Measurements from ENCODE around the gene AHCYL2. TPM values are rescaled to one million over a fixed set of nuclear protein-coding genes. Genes with fewer than 3 reads are reported as not detected.

AHCYL2 gene
- total and polyA plus RNA-seq, 2 of the 8 experiments (the other 6 are each of a cell fraction or from before 2014, with no cell fraction given): 20.7 to 25.4 TPM

DNA sequence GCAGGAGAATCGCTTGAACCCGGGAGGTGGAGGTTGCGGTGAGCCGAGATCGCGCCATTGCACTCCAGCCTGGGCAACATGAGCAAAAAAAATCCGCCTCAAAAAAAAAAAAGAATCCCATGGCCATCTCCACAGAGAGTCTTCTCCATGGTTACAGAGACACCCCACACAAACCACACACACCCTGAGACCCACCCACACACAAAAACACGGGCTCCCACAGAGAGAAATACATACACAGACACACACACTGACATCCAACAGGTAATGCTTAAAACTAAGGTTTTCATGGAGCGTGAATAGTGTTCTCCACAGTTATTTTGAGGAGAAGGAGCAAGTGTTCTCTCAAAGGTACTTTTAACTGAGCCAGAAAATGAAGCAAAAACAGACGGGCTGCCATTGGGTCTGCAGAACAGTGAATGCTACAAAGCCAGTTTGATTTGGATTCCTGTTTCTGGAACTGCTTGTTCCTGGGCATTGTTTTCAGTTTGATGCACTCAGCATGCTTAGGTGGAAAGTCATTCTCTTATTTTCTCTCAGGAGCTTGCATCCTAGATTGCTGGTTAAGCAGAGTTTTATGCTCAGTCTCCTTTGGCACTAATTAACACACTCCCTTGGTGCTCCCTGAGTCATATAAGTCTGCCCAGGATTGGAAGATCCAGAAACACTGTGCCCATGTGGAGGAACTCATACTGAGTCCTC, 15.4 kb downstream of the AHCYL2 start:
- no peak overlapping the region for H3K4ac ChIP-seq (replicated peaks; ENCODE audit: insufficient read length, low read depth, low read length)
- no peak for DNase-seq (ENCODE audit: low read depth in 1 of 2, low spot score in 2 of 2)
- ChIA-PET POLR2A (ENCODE audit: partially characterized antibody) (interaction anchor here (1.2 kb wide), 1 partner anchor 15 kb away, joined by 4 read pairs; the partner anchor contains the start of gene AHCYL2), CTCF (ENCODE audit: partially characterized antibody) (interaction anchor here (0.7 to 1.4 kb wide), 4 partner anchors 16 to 128 kb away, joined by 3 to 6 read pairs (median 4); no protein-coding TSS in a partner anchor)
- no peak overlapping the region for H3K23ac ChIP-seq (ENCODE audit: insufficient read length)
- H3K9ac ChIP-seq (replicated peaks in 1 of 4; ENCODE audit: extremely low read depth in 1 of 4, low read depth in 3 of 4, low read length in 3 of 4): no peak overlapping the region
- H3K27me3 ChIP-seq (replicated peaks in 1 of 4; ENCODE audit: control insufficient read depth in 3 of 4, extremely low read depth in 1 of 4, insufficient read depth in 3 of 4, low read length in 3 of 4): no peaks in the 10 kb centered on the region
- no peak overlapping the region for H4K5ac ChIP-seq (ENCODE audit: insufficient read length, low read depth, low read length)
- peaks cover 0 to 34% of the 10 kb centered on the region in 2 experiments; a peak in 2 of 4 replicates for H3K79me2 ChIP-seq (ENCODE audit: control insufficient read depth in 1 of 2, insufficient read depth in 2 of 2, low read length in 2 of 2)
- no peaks in the 10 kb centered on the region for H4K20me1 ChIP-seq (replicated peaks in 1 of 2; ENCODE audit: control insufficient read depth in 1 of 2, insufficient read depth in 2 of 2, low read length in 2 of 2)
- H3K36me3 ChIP-seq (ENCODE audit: control insufficient read depth in 2 of 4, insufficient read depth in 4 of 4, low read length in 3 of 4): no peaks in the 10 kb centered on the region; a peak in 1 of 8 replicates
- no peak overlapping the region for H2AK5ac ChIP-seq (ENCODE audit: low read depth, low read length)
- no peak overlapping the region for H2BK120ac ChIP-seq (replicated peaks; ENCODE audit: low read depth, low read length)
- no peak overlapping the region for H2BK20ac ChIP-seq (ENCODE audit: low read length)
- no peak overlapping the region for H2BK15ac ChIP-seq (ENCODE audit: low read length)
- no peak overlapping the region for H3K27ac ChIP-seq (ENCODE audit: low read depth, low read length)
- no peak overlapping the region for H3K4me2 ChIP-seq (ENCODE audit: insufficient read depth in 1 of 2, low read depth in 2 of 2, low read length in 2 of 2)
- no peak overlapping the region for H3K4me3 ChIP-seq (ENCODE audit: extremely low read depth in 1 of 4, insufficient read depth in 2 of 4, low read depth in 3 of 4, low read length in 4 of 4)
- no peaks in the 10 kb centered on the region for H3K4me1 ChIP-seq (replicated peaks in 1 of 4; ENCODE audit: control insufficient read depth in 3 of 4, insufficient read depth in 4 of 4, low read length in 3 of 4)
- no peak overlapping the region for H2AFZ ChIP-seq (ENCODE audit: low read length)
- H2BK12ac ChIP-seq (ENCODE audit: low read depth, low read length): no peak overlapping the region
- H3K23me2 ChIP-seq (ENCODE audit: low read depth, low read length): no peaks in the 10 kb centered on the region
- H3K18ac ChIP-seq (ENCODE audit: extremely low read depth, low read length): no peak overlapping the region
- no peak overlapping the region for H4K8ac ChIP-seq (ENCODE audit: extremely low read depth, insufficient read depth, low read length)
- H3K9me3 ChIP-seq (ENCODE audit: insufficient read depth in 2 of 2, low read depth in 1 of 2, low read length in 1 of 2): no peaks in the 10 kb centered on the region; a peak in 1 of 4 replicates
- no peak overlapping the region for H2BK5ac ChIP-seq (ENCODE audit: low read depth, low read length)
- H4K91ac ChIP-seq (replicated peaks; ENCODE audit: insufficient read length, low read length): no peak overlapping the region
- H3K79me1 ChIP-seq (ENCODE audit: low read depth, low read length): no peaks in the 10 kb centered on the region
- WGBS, 2 experiments (ENCODE audit: extremely low coverage in 1 of 2, insufficient coverage in 1 of 2, insufficient read length in 1 of 2, insufficient replicate concordance in 2 of 2, low coverage in 1 of 2, low lambda C conversion rate in 2 of 2, missing lambda C conversion rate in 1 of 2): 84% methylated on average over 9 of the region's 10 CpGs; no CpG with 5 or more reads in 1 of the 2 experiments
- FAIRE-seq: no peak
- H3K14ac ChIP-seq (ENCODE audit: insufficient read length): no peak overlapping the region
- H3K56ac ChIP-seq (replicated peaks; ENCODE audit: insufficient read length, low read depth, low read length): no peak overlapping the region
- TF ChIP-seq HDAC2 (IDR thresholded peaks at IDR 0.05; ENCODE audit: borderline replicate concordance in 1 of 2, low read depth in 2 of 2, low read length in 2 of 2): no peak
- no peak for TF ChIP-seq SUZ12 (IDR thresholded peaks at IDR 0.05; ENCODE audit: low read length)
- no peak for TF ChIP-seq BACH1 (IDR thresholded peaks at IDR 0.05; ENCODE audit: low read length)
- no peak for TF ChIP-seq KDM4A (IDR thresholded peaks at IDR 0.05; ENCODE audit: low read depth, low read length, severe bottlenecking)
- no peak for TF ChIP-seq RBBP5 (IDR thresholded peaks at IDR 0.05; ENCODE audit: borderline replicate concordance, low read depth, low read length)
- TF ChIP-seq ATF3 (IDR thresholded peaks at IDR 0.05; ENCODE audit: insufficient read depth, low read depth, low read length): no peak
- no peak for TF ChIP-seq RAD21 (IDR thresholded peaks at IDR 0.05 in 1 of 2, conservative IDR thresholded peaks at IDR 0.05 in 1 of 2; ENCODE audit: low read depth in 2 of 2, low read length in 2 of 2)
- no peak for TF ChIP-seq CBX5 (IDR thresholded peaks at IDR 0.05; ENCODE audit: low read depth, low read length)
- TF ChIP-seq YY1 (IDR thresholded peaks at IDR 0.05; ENCODE audit: low read depth, low read length): no peak
- TF ChIP-seq TAF1 (IDR thresholded peaks at IDR 0.05; ENCODE audit: low read depth, low read length): no peak
- no peak for TF ChIP-seq CBX8 (IDR thresholded peaks at IDR 0.05; ENCODE audit: borderline replicate concordance, low read depth, low read length)
- TF ChIP-seq SP1 (IDR thresholded peaks at IDR 0.05; ENCODE audit: low read depth, low read length): no peak
